DND-41 (cell line): Measurements from ENCODE around the gene AMH.

Experiments
- EZH2 ChIP-seq: IDR thresholded peaks from 3 replicates; pipeline ENCODE4 v1.6.1; 2012; ENCODE audit warnings: borderline replicate concordance, low read depth, mild to moderate bottlenecking, moderate library complexity, low read length, inconsistent platforms; ENCODE audit not compliant: severe bottlenecking
- TF ChIP-seq, protein P1 (sequence below): IDR thresholded peaks from 2 replicates; pipeline ENCODE4 v1.5.1; 2012; ENCODE audit warnings: borderline replicate concordance, low read length, moderate library complexity, mild to moderate bottlenecking; ENCODE audit not compliant: poor library complexity, severe bottlenecking; ENCODE audit errors: extremely low read depth

GRCh38 chr19:2210987-2211740 lies 38.0 kb upstream of the AMH start:
- TF ChIP-seq, protein P1, sequence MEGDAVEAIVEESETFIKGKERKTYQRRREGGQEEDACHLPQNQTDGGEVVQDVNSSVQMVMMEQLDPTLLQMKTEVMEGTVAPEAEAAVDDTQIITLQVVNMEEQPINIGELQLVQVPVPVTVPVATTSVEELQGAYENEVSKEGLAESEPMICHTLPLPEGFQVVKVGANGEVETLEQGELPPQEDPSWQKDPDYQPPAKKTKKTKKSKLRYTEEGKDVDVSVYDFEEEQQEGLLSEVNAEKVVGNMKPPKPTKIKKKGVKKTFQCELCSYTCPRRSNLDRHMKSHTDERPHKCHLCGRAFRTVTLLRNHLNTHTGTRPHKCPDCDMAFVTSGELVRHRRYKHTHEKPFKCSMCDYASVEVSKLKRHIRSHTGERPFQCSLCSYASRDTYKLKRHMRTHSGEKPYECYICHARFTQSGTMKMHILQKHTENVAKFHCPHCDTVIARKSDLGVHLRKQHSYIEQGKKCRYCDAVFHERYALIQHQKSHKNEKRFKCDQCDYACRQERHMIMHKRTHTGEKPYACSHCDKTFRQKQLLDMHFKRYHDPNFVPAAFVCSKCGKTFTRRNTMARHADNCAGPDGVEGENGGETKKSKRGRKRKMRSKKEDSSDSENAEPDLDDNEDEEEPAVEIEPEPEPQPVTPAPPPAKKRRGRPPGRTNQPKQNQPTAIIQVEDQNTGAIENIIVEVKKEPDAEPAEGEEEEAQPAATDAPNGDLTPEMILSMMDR = no peak
- no peak for TF ChIP-seq EZH2
